DND-41 (cell line): ENCODE measurements around the gene ANKK1.

Experiments used
- CTCF ChIP-seq: IDR thresholded peaks from 2 replicates; pipeline ENCODE4 v1.5.1; 2012; ENCODE audit warnings: borderline replicate concordance, low read length, moderate library complexity, mild to moderate bottlenecking; ENCODE audit not compliant: poor library complexity, severe bottlenecking; ENCODE audit errors: extremely low read depth
- EZH2 ChIP-seq: IDR thresholded peaks from 3 replicates; pipeline ENCODE4 v1.6.1; 2012; ENCODE audit warnings: borderline replicate concordance, low read depth, mild to moderate bottlenecking, moderate library complexity, low read length, inconsistent platforms; ENCODE audit not compliant: severe bottlenecking

- TF ChIP-seq CTCF: no peak
- no peak for TF ChIP-seq EZH2
Measured at GRCh38 chr11:113386866-113387265, 713 bp upstream of the ANKK1 start.
